ENCODE data around the gene DPP10. TPM values are rescaled to one million over a fixed set of nuclear protein-coding genes. Genes with fewer than 3 reads are reported as not detected.
A peak's percentile ranks its signal among the peaks of the same experiment; 100 is the strongest.
"Not testable (repeated sequence)": the region's sequence is repeated elsewhere in the genome, so short reads cannot be mapped to it uniquely, and the experiment has no call there.

The DPP10 gene
- total RNA-seq, 1 experiment from 2014 or later: not detected

- CTCF ChIA-PET: interaction anchor here (0.6 kb wide), 1 partner anchor 1370 kb away, joined by 3 read pairs; no protein-coding TSS in a partner anchor
- Mint-ChIP-seq H3K27ac (ENCODE audit: low read depth, unreplicated experiment) (no peak overlapping the region), H3K27me3 (ENCODE audit: insufficient read depth, unreplicated experiment) (no peaks in the 10 kb centered on the region), H3K4me1 (ENCODE audit: insufficient read depth, unreplicated experiment) (no peaks in the 10 kb centered on the region), H3K9me3 (ENCODE audit: unreplicated experiment) (peaks cover 8% of the 10 kb centered on the region), H3K4me3 (ENCODE audit: unreplicated experiment) (no peak overlapping the region), H3K36me3 (ENCODE audit: insufficient read depth, unreplicated experiment) (no peaks in the 10 kb centered on the region)
- TF ChIP-seq, protein P1, sequence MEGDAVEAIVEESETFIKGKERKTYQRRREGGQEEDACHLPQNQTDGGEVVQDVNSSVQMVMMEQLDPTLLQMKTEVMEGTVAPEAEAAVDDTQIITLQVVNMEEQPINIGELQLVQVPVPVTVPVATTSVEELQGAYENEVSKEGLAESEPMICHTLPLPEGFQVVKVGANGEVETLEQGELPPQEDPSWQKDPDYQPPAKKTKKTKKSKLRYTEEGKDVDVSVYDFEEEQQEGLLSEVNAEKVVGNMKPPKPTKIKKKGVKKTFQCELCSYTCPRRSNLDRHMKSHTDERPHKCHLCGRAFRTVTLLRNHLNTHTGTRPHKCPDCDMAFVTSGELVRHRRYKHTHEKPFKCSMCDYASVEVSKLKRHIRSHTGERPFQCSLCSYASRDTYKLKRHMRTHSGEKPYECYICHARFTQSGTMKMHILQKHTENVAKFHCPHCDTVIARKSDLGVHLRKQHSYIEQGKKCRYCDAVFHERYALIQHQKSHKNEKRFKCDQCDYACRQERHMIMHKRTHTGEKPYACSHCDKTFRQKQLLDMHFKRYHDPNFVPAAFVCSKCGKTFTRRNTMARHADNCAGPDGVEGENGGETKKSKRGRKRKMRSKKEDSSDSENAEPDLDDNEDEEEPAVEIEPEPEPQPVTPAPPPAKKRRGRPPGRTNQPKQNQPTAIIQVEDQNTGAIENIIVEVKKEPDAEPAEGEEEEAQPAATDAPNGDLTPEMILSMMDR (IDR thresholded peaks at IDR 0.05; ENCODE audit: unreplicated experiment): no peak
- no TSS peak for BruUV-seq (replicated peaks)
- no peak for DNase-seq (ENCODE audit: unreplicated experiment)
- POLR2A ChIA-PET: no interaction called here
- intact Hi-C loops (cut with micrococcal nuclease): no loop called here
These were observed 526.4 kb downstream of the DPP10 start for GRCh38 chr2:114968748-114969400.

DNA sequence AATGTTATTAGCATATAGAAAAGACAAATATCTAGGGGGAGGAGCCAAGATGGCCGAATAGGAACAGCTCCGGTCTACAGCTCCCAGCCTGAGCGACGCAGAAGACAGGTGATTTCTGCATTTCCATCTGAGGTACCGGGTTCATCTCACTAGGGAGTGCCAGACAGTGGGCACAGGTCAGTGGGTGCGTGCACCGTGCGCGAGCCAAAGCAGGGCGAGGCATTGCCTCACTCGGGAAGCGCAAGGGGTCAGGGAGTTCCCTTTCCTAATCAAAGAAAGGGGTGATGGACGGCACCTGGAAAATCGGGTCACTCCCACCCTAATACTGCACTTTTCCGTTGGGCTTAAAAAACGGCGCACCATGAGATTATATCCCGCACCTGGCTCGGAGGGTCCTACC is 561.9 kb downstream of the DPP10 start:
- H3K9me3 Mint-ChIP-seq (ENCODE audit: unreplicated experiment): peaks cover 12% of the 10 kb centered on the region
- intact Hi-C loops (cut with micrococcal nuclease); H3K4me1 Mint-ChIP-seq (ENCODE audit: insufficient read depth, unreplicated experiment); H3K36me3 Mint-ChIP-seq (ENCODE audit: insufficient read depth, unreplicated experiment); H3K27ac Mint-ChIP-seq (ENCODE audit: low read depth, unreplicated experiment); BruUV-seq (replicated peaks); DNase-seq (ENCODE audit: unreplicated experiment); H3K27me3 Mint-ChIP-seq (ENCODE audit: insufficient read depth, unreplicated experiment); H3K4me3 Mint-ChIP-seq (ENCODE audit: unreplicated experiment); POLR2A ChIA-PET; CTCF ChIA-PET: not testable (repeated sequence)

GRCh38 chr2:115011721-115012120 is 569.3 kb downstream of the DPP10 start:
- no TSS peak for BruUV-seq (replicated peaks)
- POLR2A ChIA-PET: no interaction called here
- Mint-ChIP-seq H3K27ac (ENCODE audit: low read depth, unreplicated experiment) (no peak overlapping the region), H3K4me1 (ENCODE audit: insufficient read depth, unreplicated experiment) (no peaks in the 10 kb centered on the region), H3K9me3 (ENCODE audit: unreplicated experiment) (peaks cover 16% of the 10 kb centered on the region), H3K4me3 (ENCODE audit: unreplicated experiment) (no peak overlapping the region), H3K27me3 (ENCODE audit: insufficient read depth, unreplicated experiment) (no peaks in the 10 kb centered on the region), H3K36me3 (ENCODE audit: insufficient read depth, unreplicated experiment) (no peaks in the 10 kb centered on the region)
- intact Hi-C loops (cut with micrococcal nuclease): no loop called here
- no peak for DNase-seq (ENCODE audit: unreplicated experiment)
- CTCF ChIA-PET: interaction anchor here (0.7 kb wide), 2 partner anchors 281 to 1326 kb away, joined by 3 read pairs; no protein-coding TSS in a partner anchor
- TF ChIP-seq, protein P1 (IDR thresholded peaks at IDR 0.05; ENCODE audit: unreplicated experiment): no peak

DNA sequence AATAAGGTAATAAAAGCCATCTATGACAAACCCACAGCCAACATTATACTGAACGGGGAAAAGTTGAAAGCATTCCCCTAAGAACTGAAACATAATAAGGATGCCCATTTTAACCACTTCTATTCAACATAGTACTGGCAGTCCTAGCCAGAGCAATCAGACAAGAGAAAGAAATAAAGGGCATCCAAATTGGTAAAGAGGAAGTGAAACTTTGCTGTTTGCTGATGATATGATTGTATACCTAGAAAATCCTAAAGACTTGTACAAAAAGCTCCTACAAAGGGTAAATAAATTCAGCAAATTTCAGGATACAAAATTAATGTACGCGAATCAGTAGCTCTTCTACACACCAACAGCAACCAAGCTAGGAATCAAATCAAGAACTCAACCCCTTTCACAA is 579.6 kb downstream of the DPP10 start:
- BruUV-seq (replicated peaks); H3K4me1 Mint-ChIP-seq (ENCODE audit: insufficient read depth, unreplicated experiment); H3K4me3 Mint-ChIP-seq (ENCODE audit: unreplicated experiment); H3K27ac Mint-ChIP-seq (ENCODE audit: low read depth, unreplicated experiment); CTCF ChIA-PET; intact Hi-C loops (cut with micrococcal nuclease); POLR2A ChIA-PET; DNase-seq (ENCODE audit: unreplicated experiment); H3K36me3 Mint-ChIP-seq (ENCODE audit: insufficient read depth, unreplicated experiment); H3K27me3 Mint-ChIP-seq (ENCODE audit: insufficient read depth, unreplicated experiment): not testable (repeated sequence)
- peaks cover 20% of the 10 kb centered on the region for H3K9me3 Mint-ChIP-seq (ENCODE audit: unreplicated experiment)

- ChIA-PET CTCF (no interaction called here), POLR2A (interaction anchor here (0.6 kb wide), 1 partner anchor 297 kb away, joined by 3 read pairs; no protein-coding TSS in a partner anchor)
- Mint-ChIP-seq H3K36me3 (ENCODE audit: insufficient read depth, unreplicated experiment) (no peaks in the 10 kb centered on the region), H3K4me3 (ENCODE audit: unreplicated experiment) (no peak overlapping the region), H3K9me3 (ENCODE audit: unreplicated experiment) (no peaks in the 10 kb centered on the region), H3K27me3 (ENCODE audit: insufficient read depth, unreplicated experiment) (no peaks in the 10 kb centered on the region), H3K27ac (ENCODE audit: low read depth, unreplicated experiment) (no peak overlapping the region), H3K4me1 (ENCODE audit: insufficient read depth, unreplicated experiment) (peaks cover 7% of the 10 kb centered on the region)
- intact Hi-C loops (cut with micrococcal nuclease): no loop called here
- TF ChIP-seq, protein P1 (IDR thresholded peaks at IDR 0.05; ENCODE audit: unreplicated experiment): no peak
- DNase-seq (ENCODE audit: unreplicated experiment): peak; percentile 18
- BruUV-seq (replicated peaks): no TSS peak
These were observed 592.4 kb downstream of the DPP10 start for GRCh38 chr2:115034801-115035200.

Data from MCF 10A (cell line).